Measurements from ENCODE around the gene MYOG. TPM values are rescaled to one million over a fixed set of nuclear protein-coding genes. Genes with fewer than 3 reads are reported as not detected.

MYOG gene
- total RNA-seq, 1 experiment from 2014 or later, result not detected

- H3K9me3 ChIP-seq, result no peaks in the 10 kb centered on the region
- no peaks in the 10 kb centered on the region for H3K27me3 ChIP-seq
- no peaks in the 10 kb centered on the region; the same call in 1 of the 2 replicates for H3K36me3 ChIP-seq
- DNase-seq, result no peak
- H3K4me3 ChIP-seq, result no peak overlapping the region
Measured at GRCh38 chr1:203048086-203048485, 37.7 kb downstream of the MYOG start.

- no peak overlapping the region for H3K4me3 ChIP-seq
- no peaks in the 10 kb centered on the region for H3K27me3 ChIP-seq
- no peaks in the 10 kb centered on the region; the same call in 1 of the 2 replicates for H3K36me3 ChIP-seq
- no peaks in the 10 kb centered on the region for H3K9me3 ChIP-seq
- DNase-seq, result peak; percentile 55
Measured at GRCh38 chr1:203046984-203047630, 38.7 kb downstream of the MYOG start.

GRCh38 chr1:203045821-203046594 lies 39.8 kb downstream of the MYOG start:
- Histone ChIP-seq H3K36me3 (no peaks in the 10 kb centered on the region; the same call in 1 of the 2 replicates), H3K9me3 (no peaks in the 10 kb centered on the region), H3K27me3 (no peaks in the 10 kb centered on the region), H3K4me3 (no peak overlapping the region)
- no peak for DNase-seq

- H3K4me3 ChIP-seq, result no peak overlapping the region
- no peaks in the 10 kb centered on the region; the same call in 1 of the 2 replicates for H3K36me3 ChIP-seq
- H3K27me3 ChIP-seq, result no peaks in the 10 kb centered on the region
- no peak for DNase-seq
- no peaks in the 10 kb centered on the region for H3K9me3 ChIP-seq
Measured at GRCh38 chr1:203045336-203045735, 40.5 kb downstream of the MYOG start.

- H3K27me3 ChIP-seq, result no peaks in the 10 kb centered on the region
- no peaks in the 10 kb centered on the region for H3K9me3 ChIP-seq
- no peak overlapping the region for H3K4me3 ChIP-seq
- H3K36me3 ChIP-seq, result no peaks in the 10 kb centered on the region; the same call in 1 of the 2 replicates
- no peak for DNase-seq
Measured at GRCh38 chr1:203044546-203045250, 41.1 kb downstream of the MYOG start.

- Histone ChIP-seq H3K27me3 (no peaks in the 10 kb centered on the region), H3K36me3 (peaks cover 2% of the 10 kb centered on the region; the same call in 1 of the 2 replicates), H3K9me3 (no peaks in the 10 kb centered on the region), H3K4me3 (no peak overlapping the region)
- DNase-seq, result no peak
Measured at GRCh38 chr1:203043830-203044545, 41.8 kb downstream of the MYOG start.

GRCh38 chr1:203041351-203041932 lies 44.4 kb downstream of the MYOG start:
- no peak for DNase-seq
- H3K27me3 ChIP-seq, result no peaks in the 10 kb centered on the region
- no peak overlapping the region for H3K4me3 ChIP-seq
- H3K9me3 ChIP-seq, result no peaks in the 10 kb centered on the region
- H3K36me3 ChIP-seq, result 0 out of 2 replicates have a peak, but pooled peaks cover 2% of the 10 kb centered on the region

GRCh38 chr1:203040513-203041275 lies 45.1 kb downstream of the MYOG start:
- no peaks in the 10 kb centered on the region for H3K27me3 ChIP-seq
- no peak overlapping the region for H3K4me3 ChIP-seq
- no peaks in the 10 kb centered on the region for H3K9me3 ChIP-seq
- H3K36me3 ChIP-seq, result 0 out of 2 replicates have a peak, but pooled peaks cover 2% of the 10 kb centered on the region
- DNase-seq, result no peak

GRCh38 chr1:203039609-203040512 lies 46.0 kb downstream of the MYOG start:
- Histone ChIP-seq H3K9me3 (no peaks in the 10 kb centered on the region), H3K4me3 (no peak overlapping the region), H3K27me3 (no peaks in the 10 kb centered on the region), H3K36me3 (0 out of 2 replicates have a peak, but pooled peaks cover 2% of the 10 kb centered on the region)
- DNase-seq, result no peak

GRCh38 chr1:203038891-203039608 lies 46.8 kb downstream of the MYOG start:
- H3K4me3 ChIP-seq, result no peak overlapping the region
- peak; percentile 68 for DNase-seq

GRCh38 chr1:203038217-203038741 lies 47.5 kb downstream of the MYOG start:
- DNase-seq, result peak; percentile 98
- no peaks in the 10 kb centered on the region for H3K27me3 ChIP-seq
- no peaks in the 10 kb centered on the region for H3K9me3 ChIP-seq
- H3K36me3 ChIP-seq, result 0 out of 2 replicates have a peak, but pooled peaks cover 2% of the 10 kb centered on the region
- no peak overlapping the region for H3K4me3 ChIP-seq

More at GRCh38 chr1:203038891-203039608, 46.8 kb downstream of the MYOG start:
- 0 out of 2 replicates have a peak, but pooled peaks cover 2% of the 10 kb centered on the region for H3K36me3 ChIP-seq
- no peaks in the 10 kb centered on the region for H3K27me3 ChIP-seq
- no peaks in the 10 kb centered on the region for H3K9me3 ChIP-seq

- H3K27me3 ChIP-seq, result no peaks in the 10 kb centered on the region
- DNase-seq, result peak; percentile 65
- no peak overlapping the region for H3K4me3 ChIP-seq
- 0 out of 2 replicates have a peak, but pooled peaks cover 2% of the 10 kb centered on the region for H3K36me3 ChIP-seq
- H3K9me3 ChIP-seq, result no peaks in the 10 kb centered on the region
Measured at GRCh38 chr1:203037509-203038190, 48.2 kb downstream of the MYOG start.

GRCh38 chr1:203036537-203036936 lies 49.3 kb downstream of the MYOG start:
- Histone ChIP-seq H3K27me3 (no peaks in the 10 kb centered on the region), H3K9me3 (no peaks in the 10 kb centered on the region), H3K4me3 (no peak overlapping the region), H3K36me3 (0 out of 2 replicates have a peak, but pooled peaks cover 2% of the 10 kb centered on the region)
- DNase-seq, result no peak

Data from MG63 (cell line).